PC-9 (cell line): Measurements from ENCODE around the gene ATAD3B.

Experiments used
- EZH2 ChIP-seq: fragments of 200-600 bp; sonication (generic); IDR thresholded peaks from 2 replicates; pipeline ENCODE4 v1.8.0; 2017; ENCODE audit warnings: antibody characterized with exemption, low read depth
- TF ChIP-seq, protein P1 (sequence below): fragments of 200-600 bp; sonication (generic); conservative IDR thresholded peaks from 2 replicates; pipeline ENCODE4 v1.6.1; 2017; ENCODE audit warnings: mixed run types, antibody characterized with exemption, mild to moderate bottlenecking, moderate library complexity

DNA sequence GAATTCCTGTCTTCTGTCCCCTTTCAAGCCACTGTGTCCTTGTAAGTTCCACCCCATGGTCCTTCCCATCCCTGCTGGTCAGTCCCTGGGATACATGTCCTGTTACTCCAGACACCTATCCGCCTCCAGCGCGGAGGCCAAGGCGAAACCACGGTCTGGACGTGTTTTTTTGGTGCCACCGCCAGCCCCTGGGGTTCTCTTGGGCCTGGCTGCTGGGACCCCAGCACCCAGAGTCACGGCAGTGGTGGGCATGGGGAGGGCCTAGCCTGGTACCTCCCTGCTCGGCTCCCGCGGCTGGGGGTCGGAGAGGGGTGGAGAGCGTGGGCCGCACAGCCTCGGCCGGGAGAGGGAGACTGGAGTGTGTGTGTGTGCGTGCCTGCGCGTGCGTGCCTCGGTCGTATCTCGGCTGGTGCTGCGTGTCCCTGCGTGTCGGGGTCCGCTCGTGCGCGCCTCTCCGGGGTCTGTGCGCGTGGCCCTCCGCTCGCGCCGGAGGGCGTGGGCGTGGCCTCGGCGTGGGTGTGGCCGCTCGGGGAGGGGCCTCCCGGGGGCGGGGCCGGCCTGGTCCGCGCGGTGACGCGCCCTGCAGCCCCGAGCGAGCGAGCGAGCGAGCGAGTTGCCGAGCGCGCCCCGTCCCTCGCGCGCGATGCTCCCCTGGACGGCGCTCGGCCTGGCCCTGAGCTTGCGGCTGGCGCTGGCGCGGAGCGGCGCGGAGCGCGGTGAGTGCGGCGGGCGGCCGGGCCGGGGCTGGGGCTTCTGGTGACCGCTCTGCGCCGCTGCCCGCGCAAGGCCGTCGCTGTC lies 36.3 kb upstream of the ATAD3B start, which contains the start of gene VWA1:
- TF ChIP-seq, protein P1, sequence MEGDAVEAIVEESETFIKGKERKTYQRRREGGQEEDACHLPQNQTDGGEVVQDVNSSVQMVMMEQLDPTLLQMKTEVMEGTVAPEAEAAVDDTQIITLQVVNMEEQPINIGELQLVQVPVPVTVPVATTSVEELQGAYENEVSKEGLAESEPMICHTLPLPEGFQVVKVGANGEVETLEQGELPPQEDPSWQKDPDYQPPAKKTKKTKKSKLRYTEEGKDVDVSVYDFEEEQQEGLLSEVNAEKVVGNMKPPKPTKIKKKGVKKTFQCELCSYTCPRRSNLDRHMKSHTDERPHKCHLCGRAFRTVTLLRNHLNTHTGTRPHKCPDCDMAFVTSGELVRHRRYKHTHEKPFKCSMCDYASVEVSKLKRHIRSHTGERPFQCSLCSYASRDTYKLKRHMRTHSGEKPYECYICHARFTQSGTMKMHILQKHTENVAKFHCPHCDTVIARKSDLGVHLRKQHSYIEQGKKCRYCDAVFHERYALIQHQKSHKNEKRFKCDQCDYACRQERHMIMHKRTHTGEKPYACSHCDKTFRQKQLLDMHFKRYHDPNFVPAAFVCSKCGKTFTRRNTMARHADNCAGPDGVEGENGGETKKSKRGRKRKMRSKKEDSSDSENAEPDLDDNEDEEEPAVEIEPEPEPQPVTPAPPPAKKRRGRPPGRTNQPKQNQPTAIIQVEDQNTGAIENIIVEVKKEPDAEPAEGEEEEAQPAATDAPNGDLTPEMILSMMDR, result no peak
- TF ChIP-seq EZH2, result no peak
